ENCODE measurements around the gene PDLIM5.

The PDLIM5 gene

GRCh38 chr4:94545296-94545695 is 93.6 kb downstream of the PDLIM5 start:
- TF ChIP-seq TAF1 (IDR thresholded peaks at IDR 0.05; ENCODE audit: borderline replicate concordance, insufficient read depth, low read length) (no peak), REST (IDR thresholded peaks at IDR 0.05; ENCODE audit: insufficient read depth in 1 of 2, low read depth in 2 of 2, low read length in 2 of 2) (no peak), FOXP2 (optimal IDR thresholded peaks at IDR 0.05; ENCODE audit: borderline replicate concordance, extremely low read depth, extremely low read length, insufficient read depth) (no peak), SIN3A (IDR thresholded peaks at IDR 0.05; ENCODE audit: borderline replicate concordance, insufficient read depth, low read length) (no peak), POLR2AphosphoS5 (IDR thresholded peaks at IDR 0.05; ENCODE audit: low read depth, low read length) (no peak)

- TF ChIP-seq FOXP2 (optimal IDR thresholded peaks at IDR 0.05; ENCODE audit: borderline replicate concordance, extremely low read depth, extremely low read length, insufficient read depth) (no peak), TAF1 (IDR thresholded peaks at IDR 0.05; ENCODE audit: borderline replicate concordance, insufficient read depth, low read length) (no peak), SIN3A (IDR thresholded peaks at IDR 0.05; ENCODE audit: borderline replicate concordance, insufficient read depth, low read length) (no peak), POLR2AphosphoS5 (IDR thresholded peaks at IDR 0.05; ENCODE audit: low read depth, low read length) (no peak), REST (IDR thresholded peaks at IDR 0.05; ENCODE audit: insufficient read depth in 1 of 2, low read depth in 2 of 2, low read length in 2 of 2) (no peak)
Observed at GRCh38 chr4:94546949-94547348, 95.2 kb downstream of the PDLIM5 start.

GRCh38 chr4:94548571-94548970 is 96.8 kb downstream of the PDLIM5 start:
- TF ChIP-seq FOXP2 (optimal IDR thresholded peaks at IDR 0.05; ENCODE audit: borderline replicate concordance, extremely low read depth, extremely low read length, insufficient read depth) (no peak), SIN3A (IDR thresholded peaks at IDR 0.05; ENCODE audit: borderline replicate concordance, insufficient read depth, low read length) (no peak), TAF1 (IDR thresholded peaks at IDR 0.05; ENCODE audit: borderline replicate concordance, insufficient read depth, low read length) (no peak), POLR2AphosphoS5 (IDR thresholded peaks at IDR 0.05; ENCODE audit: low read depth, low read length) (no peak), REST (IDR thresholded peaks at IDR 0.05; ENCODE audit: insufficient read depth in 1 of 2, low read depth in 2 of 2, low read length in 2 of 2) (no peak)

- TF ChIP-seq SIN3A (IDR thresholded peaks at IDR 0.05; ENCODE audit: borderline replicate concordance, insufficient read depth, low read length) (no peak), FOXP2 (optimal IDR thresholded peaks at IDR 0.05; ENCODE audit: borderline replicate concordance, extremely low read depth, extremely low read length, insufficient read depth) (no peak), REST (IDR thresholded peaks at IDR 0.05; ENCODE audit: insufficient read depth in 1 of 2, low read depth in 2 of 2, low read length in 2 of 2) (no peak), POLR2AphosphoS5 (IDR thresholded peaks at IDR 0.05; ENCODE audit: low read depth, low read length) (no peak), TAF1 (IDR thresholded peaks at IDR 0.05; ENCODE audit: borderline replicate concordance, insufficient read depth, low read length) (no peak)
Observed at GRCh38 chr4:94550352-94550751, 98.6 kb downstream of the PDLIM5 start.

- TF ChIP-seq SIN3A (IDR thresholded peaks at IDR 0.05; ENCODE audit: borderline replicate concordance, insufficient read depth, low read length) (no peak), TAF1 (IDR thresholded peaks at IDR 0.05; ENCODE audit: borderline replicate concordance, insufficient read depth, low read length) (no peak), FOXP2 (optimal IDR thresholded peaks at IDR 0.05; ENCODE audit: borderline replicate concordance, extremely low read depth, extremely low read length, insufficient read depth) (no peak), POLR2AphosphoS5 (IDR thresholded peaks at IDR 0.05; ENCODE audit: low read depth, low read length) (no peak), REST (IDR thresholded peaks at IDR 0.05; ENCODE audit: insufficient read depth in 1 of 2, low read depth in 2 of 2, low read length in 2 of 2) (no peak)
Observed at GRCh38 chr4:94550851-94551250, 99.1 kb downstream of the PDLIM5 start.
